Trophoblast cell (in vitro differentiated cells and primary cell): ENCODE results near the gene TMEM11.

ENCODE experiments used
- DNase-seq, 2 donors: peaks; one replicate each; pipeline ENCODE4 v3.0.0-alpha.2; 2016
- H2AFZ ChIP-seq: 2 replicates; pipeline ENCODE4 v1.6.1; 2013; ENCODE audit warnings: low read length, moderate library complexity, mild to moderate bottlenecking; ENCODE audit not compliant: insufficient read depth, poor library complexity
- H2AK5ac ChIP-seq: 2 replicates; pipeline ENCODE4 v1.6.1; 2013; ENCODE audit warnings: mild to moderate bottlenecking, low read length
- H2BK120ac ChIP-seq: 2 replicates; pipeline ENCODE4 v1.6.1; 2013; ENCODE audit warnings: low read length, mild to moderate bottlenecking, moderate library complexity; ENCODE audit not compliant: insufficient read depth, poor library complexity
- H2BK12ac ChIP-seq: 2 replicates; pipeline ENCODE4 v1.6.1; 2013; ENCODE audit warnings: mild to moderate bottlenecking, low read length, moderate library complexity
- H2BK5ac ChIP-seq: 2 replicates; pipeline ENCODE4 v1.6.1; 2013; ENCODE audit warnings: low read length, low read depth, moderate library complexity, mild to moderate bottlenecking; ENCODE audit not compliant: poor library complexity
- H3K14ac ChIP-seq: 2 replicates; pipeline ENCODE4 v1.6.1; 2013; ENCODE audit warnings: mild to moderate bottlenecking, low read length
- H3K18ac ChIP-seq: 2 replicates; pipeline ENCODE4 v1.6.1; 2013; ENCODE audit warnings: mild to moderate bottlenecking, low read length
- H3K23ac ChIP-seq: 2 replicates; pipeline ENCODE4 v1.6.1; 2013; ENCODE audit warnings: low read length
- H3K27ac ChIP-seq: 2 replicates; pipeline ENCODE4 v1.5.1; 2013; ENCODE audit warnings: low read depth, mild to moderate bottlenecking, inconsistent platforms, low read length, moderate library complexity
- H3K27me3 ChIP-seq: 2 replicates; pipeline ENCODE4 v1.6.1; 2013; ENCODE audit warnings: inconsistent platforms, mild to moderate bottlenecking, low read length, moderate library complexity; ENCODE audit not compliant: insufficient read depth
- H3K36me3 ChIP-seq, 2 experiments: 1 replicate in 1 of 2; 2 replicates in 1 of 2; pipeline ENCODE4 v1.6.1; 2013; ENCODE audit warnings: low read length in 2 of 2, mild to moderate bottlenecking in 2 of 2, moderate library complexity in 1 of 2; ENCODE audit not compliant: insufficient read depth in 2 of 2, control insufficient read depth in 1 of 2
- H3K4ac ChIP-seq: 2 replicates; pipeline ENCODE4 v1.6.1; 2013; ENCODE audit warnings: low read depth, mild to moderate bottlenecking, low read length, moderate library complexity
- H3K4me1 ChIP-seq, 2 experiments: 1 replicate in 1 of 2; 2 replicates in 1 of 2; pipeline ENCODE4 v1.6.1; 2013; ENCODE audit warnings: low read length in 2 of 2, mild to moderate bottlenecking in 2 of 2, moderate library complexity in 1 of 2; ENCODE audit not compliant: insufficient read depth in 2 of 2, control insufficient read depth in 1 of 2
- H3K4me2 ChIP-seq: 2 replicates; pipeline ENCODE4 v1.6.1; 2013; ENCODE audit warnings: inconsistent platforms, mild to moderate bottlenecking, low read length, moderate library complexity
- H3K4me3 ChIP-seq: 2 replicates; pipeline ENCODE4 v1.5.1; 2013; ENCODE audit warnings: mild to moderate bottlenecking, low read depth, low read length, inconsistent platforms
- H3K79me1 ChIP-seq: one replicate; pipeline ENCODE4 v1.6.1; 2013; ENCODE audit warnings: low read length
- H3K79me2 ChIP-seq: 2 replicates; pipeline ENCODE4 v1.6.1; 2013; ENCODE audit warnings: low read length, mild to moderate bottlenecking; ENCODE audit not compliant: control insufficient read depth, insufficient read depth, poor library complexity
- H3K9ac ChIP-seq: 2 replicates; pipeline ENCODE4 v1.6.1; 2013; ENCODE audit warnings: mild to moderate bottlenecking, low read length
- H3K9me3 ChIP-seq: 2 replicates; pipeline ENCODE4 v1.6.1; 2013; ENCODE audit warnings: low read depth, mild to moderate bottlenecking, control low read depth, inconsistent platforms, low read length; ENCODE audit not compliant: insufficient read depth
- H4K12ac ChIP-seq: 2 replicates; pipeline ENCODE4 v1.6.1; 2013; ENCODE audit warnings: low read depth, mild to moderate bottlenecking, low read length, moderate library complexity
- H4K8ac ChIP-seq: 2 replicates; pipeline ENCODE4 v1.6.1; 2013; ENCODE audit warnings: low read depth, mild to moderate bottlenecking, low read length, moderate library complexity
- H4K91ac ChIP-seq: one replicate; pipeline ENCODE4 v1.6.1; 2013; ENCODE audit warnings: low read depth, mild to moderate bottlenecking, low read length, moderate library complexity
- WGBS: extraction: QIAGEN DNeasy Blood & Tissue Kit; methylation state at CpG from one replicate; pipeline ENCODE4 v1.1.7; 2013; ENCODE audit warnings: missing lambda C conversion rate; ENCODE audit not compliant: insufficient read length, insufficient coverage; ENCODE audit errors: extremely low coverage; 5-methylcytosine and 5-hydroxymethylcytosine counted together

TMEM11 gene

GRCh38 chr17:21251337-21252010 lies 37.5 kb upstream of the TMEM11 start:
- no peak overlapping the region for H3K4me3 ChIP-seq
- peak overlapping the region; percentile 37 for H2AFZ ChIP-seq
- H3K14ac ChIP-seq: no peak overlapping the region
- H3K79me1 ChIP-seq: peaks cover 9% of the 10 kb centered on the region
- peak overlapping the region; percentile 18 for H2BK12ac ChIP-seq
- no peak overlapping the region for H4K12ac ChIP-seq
- H3K79me2 ChIP-seq: no peaks in the 10 kb centered on the region
- no peak overlapping the region for H2BK5ac ChIP-seq
- no peak overlapping the region for H3K4me2 ChIP-seq
- H2BK120ac ChIP-seq: no peak overlapping the region
- WGBS: no CpG with 5 or more reads among the region's 15 CpGs
- H3K27ac ChIP-seq: no peak overlapping the region
- peak overlapping the region; percentile 60 for H2AK5ac ChIP-seq
- no peak overlapping the region for H3K23ac ChIP-seq
- H3K36me3 ChIP-seq: peaks cover 0 to 1% of the 10 kb centered on the region in 2 experiments
- peak overlapping the region; percentile 18 for H3K18ac ChIP-seq
- peaks cover 4% of the 10 kb centered on the region for H3K9me3 ChIP-seq
- peaks cover 19 to 20% of the 10 kb centered on the region in 2 experiments for H3K4me1 ChIP-seq
- H3K27me3 ChIP-seq: no peaks in the 10 kb centered on the region
- H3K9ac ChIP-seq: no peak overlapping the region
- H4K8ac ChIP-seq: no peak overlapping the region
- H4K91ac ChIP-seq: peak overlapping the region; percentile 19
- no peak for DNase-seq
- peak overlapping the region; percentile 26 for H3K4ac ChIP-seq

DNA sequence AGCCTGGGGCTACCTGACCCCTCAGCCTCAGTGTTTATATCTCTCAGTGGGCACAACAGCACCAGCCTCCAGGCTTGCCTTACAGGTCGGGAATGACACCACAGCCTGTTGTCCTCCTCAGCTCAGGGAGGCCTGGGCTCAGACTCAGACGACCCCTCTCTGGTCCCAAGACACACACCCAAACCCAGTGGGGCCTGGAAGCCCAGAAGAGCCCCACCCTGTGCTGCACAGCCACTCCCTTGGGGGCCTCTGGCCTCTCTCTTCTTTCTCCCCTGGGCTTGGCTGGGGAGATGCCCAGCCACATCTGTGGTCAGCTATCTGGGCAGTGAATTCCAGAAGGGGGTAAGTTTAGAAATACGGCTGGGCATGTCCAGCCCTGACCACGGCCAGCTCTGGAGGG lies 36.9 kb upstream of the TMEM11 start:
- Histone ChIP-seq H2BK120ac (no peak overlapping the region), H2BK5ac (no peak overlapping the region), H3K4ac (no peak overlapping the region), H4K12ac (no peak overlapping the region), H3K79me1 (peaks cover 9% of the 10 kb centered on the region), H3K9me3 (peaks cover 4% of the 10 kb centered on the region), H3K4me2 (no peak overlapping the region), H3K27me3 (no peaks in the 10 kb centered on the region), H3K27ac (no peak overlapping the region), H2AFZ (no peak overlapping the region), H2BK12ac (no peak overlapping the region), H2AK5ac (no peak overlapping the region), H3K4me1 (peaks cover 19 to 20% of the 10 kb centered on the region in 2 experiments), H3K4me3 (no peak overlapping the region), H4K91ac (no peak overlapping the region), H3K79me2 (no peaks in the 10 kb centered on the region), H3K23ac (no peak overlapping the region), H3K18ac (no peak overlapping the region), H3K9ac (no peak overlapping the region), H3K14ac (peak overlapping the region; percentile 4), H4K8ac (no peak overlapping the region), H3K36me3 (peaks cover 0 to 1% of the 10 kb centered on the region in 2 experiments)
- WGBS: no CpG with 5 or more reads among the region's 4 CpGs
- DNase-seq: no peak

DNA sequence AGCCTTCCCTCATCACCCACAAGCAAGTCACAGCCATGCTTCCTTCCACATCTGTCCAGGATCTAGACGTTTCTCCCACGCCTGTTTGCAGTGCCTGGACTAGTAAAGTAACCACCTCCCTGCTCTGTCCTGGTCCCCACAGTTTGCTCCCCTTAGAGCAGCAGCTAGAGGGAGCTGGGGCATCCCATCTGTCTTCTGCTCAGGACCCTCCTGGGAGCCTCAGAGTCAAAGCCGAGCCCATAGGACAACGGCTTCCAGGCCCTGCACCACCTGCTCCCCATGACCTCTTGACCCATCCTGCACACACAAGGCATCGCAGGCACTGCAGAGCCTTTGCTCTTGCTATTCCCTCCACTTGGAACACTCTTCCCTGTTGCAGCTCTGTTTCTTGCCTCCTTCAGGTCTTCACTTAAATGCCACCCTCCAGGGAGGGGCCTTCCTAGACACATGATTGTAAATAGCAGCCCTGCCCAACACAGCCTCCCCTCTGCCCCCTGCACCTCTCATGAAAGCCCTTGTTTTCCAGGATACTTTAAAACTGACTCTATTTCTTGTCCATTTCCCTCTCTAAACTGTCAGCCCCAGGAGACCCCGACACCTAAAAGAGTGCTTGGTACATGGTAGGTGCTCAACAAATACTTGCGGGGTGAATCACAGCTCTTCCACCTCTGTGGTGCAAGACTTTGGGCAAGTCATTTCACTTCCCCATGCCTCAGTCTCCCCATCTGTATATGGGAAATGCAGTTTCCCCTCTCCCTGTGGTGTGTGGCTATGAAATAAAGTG lies 36.2 kb upstream of the TMEM11 start:
- Histone ChIP-seq H3K14ac (no peak overlapping the region), H2BK12ac (no peak overlapping the region), H2BK120ac (no peak overlapping the region), H2AFZ (no peak overlapping the region), H3K4me1 (peaks cover 19 to 20% of the 10 kb centered on the region in 2 experiments), H2AK5ac (no peak overlapping the region), H3K27ac (no peak overlapping the region), H2BK5ac (no peak overlapping the region), H4K91ac (no peak overlapping the region), H3K9ac (no peak overlapping the region), H4K12ac (no peak overlapping the region), H3K4me2 (no peak overlapping the region), H3K27me3 (no peaks in the 10 kb centered on the region), H3K36me3 (peaks cover 0 to 1% of the 10 kb centered on the region in 2 experiments), H3K9me3 (peaks cover 4% of the 10 kb centered on the region), H4K8ac (no peak overlapping the region), H3K4ac (no peak overlapping the region), H3K23ac (no peak overlapping the region), H3K4me3 (no peak overlapping the region), H3K79me1 (peaks cover 9% of the 10 kb centered on the region), H3K18ac (no peak overlapping the region), H3K79me2 (no peaks in the 10 kb centered on the region)
- no CpG with 5 or more reads among the region's 7 CpGs for WGBS
- no peak for DNase-seq

- H3K27ac ChIP-seq: no peak overlapping the region
These were observed 35.3 kb upstream of the TMEM11 start for GRCh38 chr17:21249086-21249795.

More at GRCh38 chr17:21249086-21249795, 35.3 kb upstream of the TMEM11 start:
- DNase-seq: no peak
- no peak overlapping the region for H3K14ac ChIP-seq
- WGBS: no CpG with 5 or more reads among the region's 12 CpGs
- peaks cover 19 to 20% of the 10 kb centered on the region in 2 experiments for H3K4me1 ChIP-seq
- no peak overlapping the region for H3K9ac ChIP-seq
- no peak overlapping the region for H3K23ac ChIP-seq
- no peak overlapping the region for H2AK5ac ChIP-seq
- no peaks in the 10 kb centered on the region for H3K27me3 ChIP-seq
- no peak overlapping the region for H2BK120ac ChIP-seq
- no peak overlapping the region for H2AFZ ChIP-seq
- H4K8ac ChIP-seq: no peak overlapping the region
- H3K18ac ChIP-seq: no peak overlapping the region
- no peak overlapping the region for H3K4me3 ChIP-seq
- no peak overlapping the region for H2BK5ac ChIP-seq
- no peak overlapping the region for H3K4me2 ChIP-seq
- peaks cover 9% of the 10 kb centered on the region for H3K79me1 ChIP-seq
- H3K4ac ChIP-seq: no peak overlapping the region
- no peak overlapping the region for H4K91ac ChIP-seq
- peaks cover 4% of the 10 kb centered on the region for H3K9me3 ChIP-seq
- H4K12ac ChIP-seq: no peak overlapping the region
- H3K79me2 ChIP-seq: no peaks in the 10 kb centered on the region
- no peak overlapping the region for H2BK12ac ChIP-seq
- peaks cover 0 to 1% of the 10 kb centered on the region in 2 experiments for H3K36me3 ChIP-seq
